K562 (cell line): ENCODE data around the gene TNK2. TPM values are rescaled to one million over a fixed set of nuclear protein-coding genes. Genes with fewer than 3 reads are reported as not detected.
A peak's percentile ranks its signal among the peaks of the same experiment; 100 is the strongest.

Experiments used
- ARID4B ChIP-seq: sonication (generic); formaldehyde crosslinking; IDR thresholded peaks from 2 replicates; pipeline ENCODE4 v1.8.0; 2022; ENCODE audit warnings: mild to moderate bottlenecking, missing genetic modification reagents
- CBFB ChIP-seq: sonication (generic); formaldehyde crosslinking; IDR thresholded peaks from 2 replicates; pipeline ENCODE4 v1.4.0; 2020; ENCODE audit warnings: mild to moderate bottlenecking, missing genetic modification reagents
- CTBP1 ChIP-seq: fragments of 450-650 bp; IDR thresholded peaks from 2 replicates; pipeline ENCODE4 v1.6.1; 2016; ENCODE audit warnings: borderline replicate concordance
- ETV1 ChIP-seq: fragments of 450-650 bp; conservative IDR thresholded peaks from 2 replicates; pipeline ENCODE4 v1.6.1; 2016; ENCODE audit warnings: missing genetic modification characterization, control low read depth, low read depth, missing compliant biosample characterization
- FOXP4 ChIP-seq: sonication (generic); formaldehyde crosslinking; IDR thresholded peaks from 2 replicates; pipeline ENCODE4 v1.8.0; 2022; ENCODE audit warnings: mild to moderate bottlenecking, missing genetic modification reagents, borderline replicate concordance
- GMEB1 ChIP-seq: fragments of 250-450 bp; sonication (Bioruptor Pico); IDR thresholded peaks from 2 replicates; pipeline ENCODE4 v1.4.0; 2020; ENCODE audit warnings: mild to moderate bottlenecking
- KDM2B ChIP-seq: fragments of 250-450 bp; sonication (Bioruptor Pico); IDR thresholded peaks from 2 replicates; pipeline ENCODE4 v1.8.0; 2021; ENCODE audit warnings: mild to moderate bottlenecking, moderate library complexity
- NFIC ChIP-seq: fragments of 450-650 bp; IDR thresholded peaks from 2 replicates; pipeline ENCODE4 v1.6.1; 2017; ENCODE audit warnings: mild to moderate bottlenecking, inconsistent platforms
- NR2C2 ChIP-seq, 2 experiments: fragments of 200-800 bp in 1 of 2; sonication (Bioruptor generic) in 1 of 2; sonication (generic) in 1 of 2; formaldehyde crosslinking in 1 of 2; IDR thresholded peaks; 2 replicates each; pipeline versions ENCODE4 v1.6.1 to v1.8.0; 2016 to 2022; ENCODE audit warnings: mild to moderate bottlenecking in 1 of 2, missing compliant biosample characterization in 1 of 2, missing genetic modification characterization in 1 of 2, missing genetic modification reagents in 1 of 2
- NR3C1 ChIP-seq: sonication (generic); formaldehyde crosslinking; IDR thresholded peaks from 2 replicates; pipeline ENCODE4 v1.8.1; 2022; ENCODE audit warnings: missing genetic modification reagents
- RB1 ChIP-seq: fragments of 450-650 bp; IDR thresholded peaks from 2 replicates; pipeline ENCODE4 v1.6.1; 2017; ENCODE audit warnings: low read depth, mild to moderate bottlenecking
- ZBTB2 ChIP-seq: fragments of 450-650 bp; IDR thresholded peaks from 2 replicates; pipeline ENCODE4 v1.6.1; 2016; ENCODE audit warnings: antibody characterized with exemption
- polyA plus RNA-seq, 8 experiments: library from polyadenylated mRNA; depleted of rRNA in 4 of 8; stranded (reverse) in 5 of 8; unstranded in 3 of 8; fragments of >200 nt; fragmentation: Nextera tagmentation in 2 of 8; fragmentation: Illumina TruSeq in 1 of 8; extraction: Ambion mirVana in 2 of 8; extraction: Trizol in 1 of 8; gene quantifications; 2 replicates each; pipeline versions ENCODE4 v1.2.1 to v1.2.3, GENCODE V29; 2011 to 2014; ENCODE audit warnings: inconsistent platforms in 1 of 8, missing spikeins in 1 of 8
- total RNA-seq, 7 experiments: library from RNA; depleted of rRNA in 6 of 7; stranded (reverse); fragments of >200 nt in 6 of 7; fragmentation: Illumina TruSeq in 2 of 7; extraction: Trizol in 2 of 7; gene quantifications; 2 replicates each; pipeline versions ENCODE4 v1.2.1 to v1.2.3, GENCODE V29; 2011 to 2021; ENCODE audit warnings: low replicate concordance in 1 of 7

The TNK2 gene
- total and polyA plus RNA-seq, 9 of the 15 experiments (the other 6 are each of a cell fraction or from before 2014, with no cell fraction given): 0.03 to 33.8 (median 6.5) TPM

GRCh38 chr3:195895861-195896360 is 12.4 kb downstream of the TNK2 start (continued):
- TF ChIP-seq ARID4B (CRISPR knock-in tag) (0 out of 2 replicates have a peak, but pooled peaks have one; percentile 49), CTBP1 (peak; percentile 13; the same call in 1 of the 2 replicates), ETV1 (peak; percentile 21; the same call in 1 of the 2 replicates), NR2C2 (CRISPR knock-in tag; IDR thresholded peaks at IDR 0.05) (0 out of 2 replicates have a peak, but pooled peaks have one; percentile 3), NR2C2 (tag; IDR thresholded peaks at IDR 0.05) (0 out of 2 replicates have a peak, but pooled peaks have one; percentile 30), NFIC (peak; percentile 73), GMEB1 (CRISPR knock-in tag) (peak; percentile 56), CBFB (CRISPR knock-in tag) (peak; percentile 68; the same call in 1 of the 2 replicates), ZBTB2 (0 out of 2 replicates have a peak, but pooled peaks have one; percentile 12), RB1 (peak; percentile 72; the same call in 1 of the 2 replicates), NR3C1 (0 out of 2 replicates have a peak, but pooled peaks have one; percentile 32), FOXP4 (CRISPR knock-in tag) (no peak), KDM2B (CRISPR knock-in tag) (peak; percentile 67; the same call in 1 of the 2 replicates)
